Stimulated activated CD8-positive, alpha-beta memory T cell treated with anti-CD3 and anti-CD28 coated beads, Interleukin-4, amount 100 ng/mL, for 48 hours (primary cell): ENCODE results near the gene UNC5B.

Experiments
- DNase-seq: peaks from one replicate; pipeline ENCODE4 v3.0.0-alpha.2; 2020

UNC5B gene

GRCh38 chr10:71325267-71325666, 112.9 kb downstream of the UNC5B start:
- DNase-seq, result no peak

GRCh38 chr10:71326464-71326881, 114.1 kb downstream of the UNC5B start:
- no peak for DNase-seq

- no peak for DNase-seq
Measured at GRCh38 chr10:71330789-71331404, 118.5 kb downstream of the UNC5B start.

- no peak for DNase-seq
Measured at GRCh38 chr10:71331736-71332135, 119.4 kb downstream of the UNC5B start.

- DNase-seq, result no peak
Measured at GRCh38 chr10:71332466-71332865, 120.1 kb downstream of the UNC5B start.

- DNase-seq, result no peak
Measured at GRCh38 chr10:71333129-71333887, 120.9 kb downstream of the UNC5B start.

- DNase-seq, result no peak
Measured at GRCh38 chr10:71334221-71334791, 121.9 kb downstream of the UNC5B start.

- no peak for DNase-seq
Measured at GRCh38 chr10:71335173-71335708, 122.9 kb downstream of the UNC5B start.

- DNase-seq, result no peak
Measured at GRCh38 chr10:71336632-71337031, 124.3 kb downstream of the UNC5B start.

GRCh38 chr10:71337219-71337701, 124.9 kb downstream of the UNC5B start:
- no peak for DNase-seq

GRCh38 chr10:71338728-71339495, 126.5 kb downstream of the UNC5B start:
- DNase-seq, result no peak

GRCh38 chr10:71339796-71340589, 127.6 kb downstream of the UNC5B start:
- no peak for DNase-seq

GRCh38 chr10:71342573-71343391, 130.4 kb downstream of the UNC5B start:
- no peak for DNase-seq

- DNase-seq, result no peak
Measured at GRCh38 chr10:71343392-71343773, 131.0 kb downstream of the UNC5B start.

- DNase-seq, result no peak
Measured at GRCh38 chr10:71344154-71344925, 132.0 kb downstream of the UNC5B start.

- DNase-seq, result no peak
Measured at GRCh38 chr10:71344993-71345480, 132.7 kb downstream of the UNC5B start.

- DNase-seq, result no peak
Measured at GRCh38 chr10:71345694-71346093, 133.3 kb downstream of the UNC5B start.

GRCh38 chr10:71346731-71347130, 134.4 kb downstream of the UNC5B start:
- DNase-seq, result no peak

- DNase-seq, result no peak
Measured at GRCh38 chr10:71347587-71348395, 135.4 kb downstream of the UNC5B start.
